Fibroblast of skin of abdomen (primary cell): ENCODE measurements around the gene ZNF83.
"Not testable (repeated sequence)": the region's sequence is repeated elsewhere in the genome, so short reads cannot be mapped to it uniquely, and the experiment has no call there.

ENCODE experiments used
- DNase-seq: peaks from one replicate; pipeline ENCODE4 v3.0.0-alpha.2; 2013

Gene ZNF83

GRCh38 chr19:52638601-52639000 is 446 bp upstream of the ZNF83 start:
- no peak for DNase-seq

- no peak for DNase-seq
Measured at GRCh38 chr19:52635786-52636570, 2.2 kb downstream of the ZNF83 start.

- not testable (repeated sequence) for DNase-seq
Measured at GRCh38 chr19:52627441-52627840, 10.7 kb downstream of the ZNF83 start.

GRCh38 chr19:52626915-52627314 is 11.2 kb downstream of the ZNF83 start:
- DNase-seq: no peak

GRCh38 chr19:52622261-52622660 is 15.9 kb downstream of the ZNF83 start:
- no peak for DNase-seq

- no peak for DNase-seq
Measured at GRCh38 chr19:52621376-52621775, 16.8 kb downstream of the ZNF83 start.

GRCh38 chr19:52613299-52613906 is 24.8 kb downstream of the ZNF83 start:
- no peak for DNase-seq

- no peak for DNase-seq
Measured at GRCh38 chr19:52603558-52604207, 34.5 kb downstream of the ZNF83 start.

- DNase-seq: no peak
Measured at GRCh38 chr19:52602941-52603340, 35.2 kb downstream of the ZNF83 start.

- DNase-seq: peak; percentile 10
Measured at GRCh38 chr19:52601974-52602366, 36.2 kb downstream of the ZNF83 start.

GRCh38 chr19:52601025-52601973 is 36.9 kb downstream of the ZNF83 start:
- DNase-seq: peak; percentile 91

- no peak for DNase-seq
Measured at GRCh38 chr19:52600639-52601024, 37.5 kb downstream of the ZNF83 start.

- DNase-seq: no peak
Measured at GRCh38 chr19:52599241-52599640, 38.9 kb downstream of the ZNF83 start.

GRCh38 chr19:52593441-52593840 is 44.7 kb downstream of the ZNF83 start:
- DNase-seq: not testable (repeated sequence)

GRCh38 chr19:52592301-52592700 is 45.9 kb downstream of the ZNF83 start:
- DNase-seq: no peak

GRCh38 chr19:52590728-52591127 is 47.4 kb downstream of the ZNF83 start:
- no peak for DNase-seq

- DNase-seq: no peak
Measured at GRCh38 chr19:52585604-52586003, 52.6 kb downstream of the ZNF83 start.

GRCh38 chr19:52584736-52585440 is 53.3 kb downstream of the ZNF83 start:
- DNase-seq: no peak

- peak; percentile 91 for DNase-seq
Measured at GRCh38 chr19:52570000-52570861, 67.9 kb downstream of the ZNF83 start, which contains the start of gene ZNF701. Gene ZNF701 (plus strand): TSS chr19:52570287. CDS start chr19:52574148, 3,861 bp downstream.

- not testable (repeated sequence) for DNase-seq
Measured at GRCh38 chr19:52569638-52569999, 68.5 kb downstream of the ZNF83 start.

- no peak for DNase-seq
Measured at GRCh38 chr19:52567921-52568320, 70.2 kb downstream of the ZNF83 start.
